ENCODE data around the gene MRAP2.

Gene MRAP2

GRCh38 chr6:84033523-84034451 is at the start of gene MRAP2:
TSS of gene MRAP2 (plus strand) at chr6:84033772. CDS start at chr6:84055319, 21,547 bp downstream.
- peak; percentile 82 for DNase-seq (ENCODE audit: low spot score)

GRCh38 chr6:83984411-83984810 is 49.2 kb upstream of the MRAP2 start:
- no peak for DNase-seq (ENCODE audit: low spot score)

GRCh38 chr6:83985308-83985713 is 48.3 kb upstream of the MRAP2 start:
- DNase-seq (ENCODE audit: low spot score) = no peak

- DNase-seq (ENCODE audit: low spot score) = no peak
Measured at GRCh38 chr6:83985715-83986114, 47.9 kb upstream of the MRAP2 start.

GRCh38 chr6:83998021-83998584 is 35.5 kb upstream of the MRAP2 start:
- DNase-seq (ENCODE audit: low spot score) = no peak

- DNase-seq (ENCODE audit: low spot score) = no peak
Measured at GRCh38 chr6:84001119-84001518, 32.5 kb upstream of the MRAP2 start.

GRCh38 chr6:84002226-84002625 is 31.3 kb upstream of the MRAP2 start:
- no peak for DNase-seq (ENCODE audit: low spot score)

GRCh38 chr6:84003131-84003530 is 30.4 kb upstream of the MRAP2 start:
- DNase-seq (ENCODE audit: low spot score) = no peak

- DNase-seq (ENCODE audit: low spot score) = no peak
Measured at GRCh38 chr6:84003654-84004053, 29.9 kb upstream of the MRAP2 start.

- DNase-seq (ENCODE audit: low spot score) = no peak
Measured at GRCh38 chr6:84007871-84008270, 25.7 kb upstream of the MRAP2 start.

- DNase-seq (ENCODE audit: low spot score) = no peak
Measured at GRCh38 chr6:84013354-84013753, 20.2 kb upstream of the MRAP2 start.

GRCh38 chr6:84013931-84014330 is 19.6 kb upstream of the MRAP2 start:
- no peak for DNase-seq (ENCODE audit: low spot score)

GRCh38 chr6:84016029-84016428 is 17.5 kb upstream of the MRAP2 start:
- DNase-seq (ENCODE audit: low spot score) = no peak

- DNase-seq (ENCODE audit: low spot score) = no peak
Measured at GRCh38 chr6:84017709-84018452, 15.7 kb upstream of the MRAP2 start.

GRCh38 chr6:84018453-84019061 is 15.0 kb upstream of the MRAP2 start:
- DNase-seq (ENCODE audit: low spot score) = no peak

GRCh38 chr6:84019141-84019841 is 14.3 kb upstream of the MRAP2 start:
- DNase-seq (ENCODE audit: low spot score) = no peak

- no peak for DNase-seq (ENCODE audit: low spot score)
Measured at GRCh38 chr6:84019842-84020211, 13.7 kb upstream of the MRAP2 start.

GRCh38 chr6:84021625-84022024 is 11.9 kb upstream of the MRAP2 start:
- DNase-seq (ENCODE audit: low spot score) = no peak

- no peak for DNase-seq (ENCODE audit: low spot score)
Measured at GRCh38 chr6:84026721-84027164, 6.8 kb upstream of the MRAP2 start.

- peak; percentile 45 for DNase-seq (ENCODE audit: low spot score)
Measured at GRCh38 chr6:84027340-84028181, 6.0 kb upstream of the MRAP2 start.

- no peak for DNase-seq (ENCODE audit: low spot score)
Measured at GRCh38 chr6:84028350-84028749, 5.2 kb upstream of the MRAP2 start.
